Fibroblast of skin of left biceps (primary cell): ENCODE data around the gene UNC93A.
"Not testable (repeated sequence)": the region's sequence is repeated elsewhere in the genome, so short reads cannot be mapped to it uniquely, and the experiment has no call there.

ENCODE experiments used
- DNase-seq, 2 experiments: peaks; one replicate each; pipeline ENCODE4 v3.0.0-alpha.2; 2013; ENCODE audit warnings: low read depth in 2 of 2

The UNC93A gene

DNA sequence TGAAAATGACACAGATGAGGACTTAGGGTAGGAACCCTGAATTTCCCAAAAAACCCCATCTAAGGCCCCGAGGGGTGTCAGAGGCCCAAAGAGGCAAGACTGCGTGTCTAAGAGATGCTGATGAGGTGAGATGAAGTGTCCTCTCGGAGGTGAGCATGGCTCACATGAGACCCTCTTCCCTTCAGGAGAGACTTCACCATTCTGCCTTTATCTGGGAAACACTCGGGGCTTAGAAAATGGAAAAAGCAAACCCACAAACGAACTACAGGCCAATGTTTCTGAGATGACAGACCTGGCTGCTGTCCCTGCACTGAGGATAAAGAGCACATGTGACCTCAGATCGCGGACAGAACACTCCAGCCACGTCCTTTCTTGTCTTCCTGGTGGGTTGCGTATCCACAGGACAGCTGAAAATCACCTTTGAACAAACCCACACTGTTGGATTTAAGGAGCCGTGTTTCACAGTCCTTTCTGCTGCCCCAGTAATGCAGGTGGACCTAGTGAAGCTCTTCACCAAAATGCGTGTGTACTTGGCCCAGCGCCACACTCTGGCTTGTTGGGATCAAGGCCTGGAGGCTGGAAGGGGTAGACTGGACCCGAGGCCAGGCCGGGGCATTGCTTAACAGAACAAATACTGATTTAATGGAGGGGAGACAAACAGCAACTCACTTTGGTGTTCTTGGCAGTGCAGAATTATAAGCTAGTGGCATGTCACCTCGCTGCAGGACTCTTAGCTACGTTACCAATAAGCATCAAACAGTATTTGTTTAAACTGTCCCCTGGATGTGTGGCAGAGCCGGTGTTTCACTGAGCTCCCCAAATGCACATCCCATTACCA, 18.5 kb downstream of the UNC93A start:
- DNase-seq, result not testable (repeated sequence)

DNA sequence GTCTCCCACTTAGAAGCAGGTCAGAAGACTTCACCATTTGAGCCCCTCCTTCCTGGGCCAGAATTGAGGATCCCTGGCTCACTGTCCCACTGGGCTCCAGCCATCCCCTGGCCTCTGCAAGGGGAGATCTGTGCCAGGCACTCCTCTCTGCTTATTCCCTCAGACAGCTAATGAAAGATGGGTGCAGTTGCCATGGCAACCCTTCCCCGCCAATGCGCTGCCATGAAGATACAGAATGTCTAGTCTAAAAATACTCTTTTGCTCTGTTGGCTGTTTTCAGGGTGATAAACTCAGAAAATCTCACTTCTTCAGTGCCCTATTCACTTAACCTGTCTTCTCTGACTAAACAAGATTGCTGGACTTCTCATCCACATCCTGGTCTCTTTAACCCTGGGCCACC, 20.2 kb downstream of the UNC93A start:
- DNase-seq, result no peak

DNA sequence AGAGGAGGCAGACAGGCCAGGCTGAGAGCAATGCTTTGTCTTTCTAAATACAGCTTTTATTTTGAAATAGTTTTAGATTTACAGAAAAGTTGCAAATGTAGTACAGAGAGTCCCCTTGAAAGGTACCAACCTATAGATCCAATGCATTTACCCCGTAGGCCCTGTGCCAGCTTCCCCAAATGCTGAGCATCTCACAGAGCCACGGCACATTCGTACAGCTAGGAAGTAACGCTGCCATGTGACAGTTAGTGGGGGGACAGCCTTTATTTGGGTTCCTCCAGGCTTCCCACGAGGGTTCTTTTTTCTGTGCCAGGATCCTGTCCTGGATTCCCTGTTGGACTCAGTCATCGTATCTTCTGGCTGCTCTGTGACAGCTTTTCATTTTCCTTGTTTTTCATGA, 20.6 kb downstream of the UNC93A start:
- DNase-seq, result not testable (repeated sequence)

DNA sequence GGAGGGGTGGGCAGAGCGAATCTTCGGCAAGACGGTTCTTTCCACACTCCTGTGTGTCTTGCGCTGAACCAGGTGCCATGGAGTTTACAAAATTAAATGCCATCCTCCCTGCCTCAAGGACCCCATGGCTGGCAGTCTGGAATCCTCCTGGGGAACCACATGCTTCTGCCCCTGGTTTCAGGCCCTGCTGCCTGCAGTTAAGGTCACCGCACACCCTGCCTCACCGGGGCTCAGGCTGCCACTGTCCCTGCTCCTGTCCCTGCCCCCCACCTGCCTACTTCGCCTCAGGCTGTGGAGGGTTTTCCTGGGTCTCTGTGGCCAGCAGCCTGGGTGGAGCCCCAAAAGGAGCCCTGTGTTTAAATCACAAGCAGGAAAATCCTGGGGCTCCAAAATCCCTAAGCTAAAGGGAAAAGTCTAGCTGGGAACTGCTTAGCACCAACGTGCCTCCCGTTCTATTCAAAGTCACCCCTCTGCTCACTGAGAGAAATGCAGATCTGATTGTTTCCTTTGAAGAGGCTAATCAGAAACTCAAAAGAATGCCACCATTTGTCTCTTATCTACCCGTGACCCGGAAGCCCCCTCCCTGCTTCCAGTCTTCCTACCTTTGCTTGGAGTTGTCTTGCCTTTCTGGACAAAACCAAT, 23.2 kb downstream of the UNC93A start:
- no peak for DNase-seq

DNA sequence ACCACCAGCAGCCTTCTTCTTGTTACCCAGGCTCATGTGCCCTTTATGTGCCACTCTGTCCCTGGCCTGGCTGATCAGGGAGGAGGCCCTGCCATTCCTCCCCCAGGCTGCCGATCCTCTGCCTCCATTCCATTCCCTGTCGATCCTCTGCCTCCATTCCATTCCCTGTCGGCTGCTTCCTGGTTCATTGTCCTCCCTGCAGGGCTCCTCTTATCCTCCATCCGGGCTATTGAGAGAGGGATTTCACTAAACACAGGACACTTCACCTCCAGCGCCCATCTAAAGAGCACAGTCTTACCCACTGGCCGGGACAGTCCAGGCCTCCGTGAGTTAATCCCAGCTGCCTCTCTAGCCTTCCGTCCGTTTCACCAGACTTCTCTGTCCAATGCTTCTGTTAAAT, 26.1 kb downstream of the UNC93A start:
- DNase-seq, result no peak

DNA sequence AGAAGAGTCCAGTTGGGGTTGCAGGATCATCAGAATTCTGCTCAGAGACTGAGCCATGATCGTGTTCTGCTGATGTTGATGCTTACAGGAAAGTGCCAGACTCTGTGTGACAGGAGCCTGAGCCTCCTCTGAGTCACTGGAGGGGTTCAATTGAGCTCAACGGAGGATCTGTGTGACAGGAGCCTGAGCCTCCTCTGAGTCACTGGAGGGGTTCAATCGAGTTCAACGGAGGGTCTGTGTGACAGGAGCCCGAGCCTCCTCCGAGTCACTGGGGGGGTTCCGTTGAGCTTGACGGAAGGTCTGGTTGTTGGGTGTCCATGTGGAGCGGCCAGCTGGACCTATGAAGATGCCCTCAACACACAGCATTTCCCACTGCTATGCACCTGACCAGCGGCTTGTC, 27.2 kb downstream of the UNC93A start:
- not testable (repeated sequence) for DNase-seq

DNA sequence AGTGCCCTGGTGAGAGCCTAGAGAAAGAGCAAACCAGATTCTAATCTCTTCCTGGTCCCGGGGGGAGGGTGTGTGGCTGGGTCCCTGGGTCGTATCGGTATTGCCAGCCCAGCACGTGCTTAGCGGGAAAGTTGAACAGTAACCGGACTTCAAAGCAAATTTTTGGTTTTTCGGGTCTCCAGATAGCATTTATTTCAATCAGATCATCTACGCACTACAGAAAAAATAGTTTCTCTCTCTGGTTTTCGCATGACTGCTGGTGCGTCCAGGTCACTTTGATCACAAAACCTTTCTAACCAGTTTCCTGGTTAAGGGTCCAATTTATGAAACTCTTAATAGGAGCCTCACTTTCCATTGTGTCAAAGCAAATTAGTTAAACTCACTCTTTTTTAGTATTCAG, 27.7 kb downstream of the UNC93A start:
- not testable (repeated sequence) for DNase-seq

DNA sequence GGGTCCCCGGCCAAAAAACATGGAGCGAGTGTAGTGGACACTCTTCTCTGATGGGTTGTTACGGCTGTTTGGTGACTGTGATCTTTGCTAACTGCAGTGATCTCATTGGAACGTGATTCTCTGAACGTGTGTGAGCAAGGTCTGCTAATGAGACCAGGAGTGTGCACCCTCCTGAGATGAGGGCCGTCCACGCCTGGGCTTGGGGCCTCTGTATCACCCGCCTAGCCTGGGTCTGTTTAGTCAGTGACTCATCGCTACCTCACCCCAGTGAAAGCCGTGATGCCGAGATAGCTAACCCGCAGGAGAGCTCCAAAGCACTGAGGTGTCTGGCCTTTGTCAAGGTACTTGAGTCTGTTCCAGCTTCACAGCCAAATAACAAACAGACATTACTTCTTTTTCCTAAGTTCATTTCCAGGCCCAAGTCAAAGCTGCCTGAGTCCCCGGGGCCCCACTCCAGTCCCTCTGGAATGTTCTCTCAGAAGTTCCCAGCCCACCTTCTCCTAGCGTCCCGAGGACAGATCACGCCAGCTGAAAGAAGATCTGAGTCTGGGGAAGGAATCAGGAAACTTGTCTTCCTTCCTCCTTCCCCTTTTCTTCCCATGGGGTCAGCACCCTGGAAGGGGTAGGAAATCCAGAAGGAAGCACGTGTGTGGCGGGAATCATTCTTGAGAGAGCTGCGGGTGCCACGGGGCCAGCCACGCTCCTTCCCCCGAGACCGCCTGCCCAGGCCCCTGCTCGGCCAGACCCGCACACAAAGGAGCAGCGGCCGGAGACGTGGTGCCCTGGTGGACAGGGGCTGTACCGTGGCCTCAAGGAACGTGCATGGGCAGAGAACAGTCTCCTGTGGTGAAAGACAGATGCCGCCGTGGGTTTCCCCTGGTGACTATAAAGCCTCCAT, 29.0 kb downstream of the UNC93A start:
- DNase-seq, result not testable (repeated sequence)

DNA sequence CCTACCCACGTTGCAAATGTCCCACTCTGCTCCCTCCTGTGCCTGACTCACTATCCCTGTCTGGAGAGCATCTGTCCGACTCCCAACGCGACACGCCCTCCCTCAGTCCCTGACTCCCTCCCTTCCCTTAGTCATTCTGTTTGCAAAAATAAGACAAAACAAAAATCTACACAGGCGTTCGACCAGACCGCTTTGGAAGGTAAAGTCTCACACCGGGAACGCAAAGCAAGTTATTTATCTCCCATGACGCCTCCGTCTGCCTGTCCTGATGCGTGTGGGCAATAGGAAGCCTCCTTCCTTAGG, 29.6 kb downstream of the UNC93A start:
- not testable (repeated sequence) for DNase-seq

DNA sequence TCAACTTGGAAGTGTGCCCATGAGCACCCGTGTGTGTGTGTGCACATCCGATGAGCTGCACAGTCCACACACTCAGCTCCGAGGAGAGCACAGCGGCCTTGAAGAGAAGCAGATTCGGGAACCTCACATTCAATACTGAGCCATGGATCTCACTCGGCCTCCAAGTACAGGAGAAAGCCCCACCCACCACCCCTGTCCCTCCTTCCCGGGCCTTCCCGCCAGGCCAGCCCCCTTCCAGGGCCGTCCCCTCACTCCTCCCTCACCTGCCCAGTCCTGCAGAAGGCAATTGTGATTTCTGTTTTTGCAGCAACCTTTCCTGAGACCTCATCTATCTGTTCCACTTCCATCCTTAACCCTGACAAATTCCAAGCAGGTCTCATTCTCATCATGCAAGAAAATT, 30.1 kb downstream of the UNC93A start:
- DNase-seq, result not testable (repeated sequence)

DNA sequence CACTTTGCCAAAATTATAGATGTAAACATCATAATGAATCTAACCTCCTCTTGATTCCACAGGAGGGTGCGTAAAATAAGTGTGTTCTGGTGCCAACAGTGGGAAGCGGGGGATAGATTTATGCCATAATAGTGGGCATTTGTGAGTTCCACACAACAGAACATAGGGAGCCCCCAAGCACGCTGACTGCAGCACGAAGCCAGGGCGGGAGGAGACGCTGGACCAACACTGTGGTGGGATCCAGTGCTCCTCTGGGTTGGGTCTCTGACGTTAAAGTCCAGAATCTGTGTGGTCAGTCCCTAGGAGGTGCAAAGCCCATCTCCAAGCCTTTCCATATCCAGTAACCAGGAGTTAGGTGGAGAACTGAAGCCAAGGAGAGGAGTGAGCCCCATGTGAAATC, 32.0 kb downstream of the UNC93A start:
- DNase-seq, result no peak

DNA sequence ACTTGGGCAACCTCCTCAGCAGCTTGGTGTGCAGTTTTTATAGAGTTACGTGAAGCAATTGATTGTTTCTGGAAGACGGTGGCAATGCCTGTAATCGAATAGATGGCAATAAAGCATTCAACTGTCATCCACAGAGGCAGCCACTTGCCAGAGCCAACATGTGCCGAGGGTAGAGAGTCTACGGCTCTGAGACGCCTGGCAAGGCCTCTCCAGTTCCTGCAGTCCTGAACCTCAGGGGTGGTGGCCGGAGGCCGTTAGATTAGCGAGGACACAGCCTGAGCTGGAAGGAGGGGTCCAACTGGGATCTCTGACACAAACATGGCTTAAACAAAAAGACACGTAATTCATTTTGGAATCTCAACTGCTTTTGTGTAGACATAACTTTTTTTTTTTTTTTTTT, 33.0 kb downstream of the UNC93A start:
- DNase-seq, result no peak

DNA sequence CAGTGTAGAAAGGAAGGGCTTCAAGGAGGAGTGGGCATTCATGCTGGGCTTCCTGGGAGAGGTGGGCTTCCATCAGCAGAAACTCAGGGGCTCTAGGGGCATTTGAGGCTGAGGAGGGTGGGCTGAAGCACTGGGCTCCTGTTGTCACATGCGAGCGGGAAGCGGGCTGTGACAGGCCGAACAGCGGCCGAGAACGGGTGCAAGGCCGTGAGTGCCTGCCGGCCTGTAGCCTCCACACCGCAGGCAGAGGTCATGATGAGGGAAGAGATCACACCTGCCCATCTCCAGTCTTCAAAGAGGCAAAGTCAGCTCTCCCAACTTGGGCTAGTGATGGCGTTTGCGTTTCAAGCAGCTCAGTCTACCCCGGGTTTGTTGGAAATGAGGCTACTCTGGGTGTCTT, 34.7 kb downstream of the UNC93A start:
- DNase-seq, result no peak

DNA sequence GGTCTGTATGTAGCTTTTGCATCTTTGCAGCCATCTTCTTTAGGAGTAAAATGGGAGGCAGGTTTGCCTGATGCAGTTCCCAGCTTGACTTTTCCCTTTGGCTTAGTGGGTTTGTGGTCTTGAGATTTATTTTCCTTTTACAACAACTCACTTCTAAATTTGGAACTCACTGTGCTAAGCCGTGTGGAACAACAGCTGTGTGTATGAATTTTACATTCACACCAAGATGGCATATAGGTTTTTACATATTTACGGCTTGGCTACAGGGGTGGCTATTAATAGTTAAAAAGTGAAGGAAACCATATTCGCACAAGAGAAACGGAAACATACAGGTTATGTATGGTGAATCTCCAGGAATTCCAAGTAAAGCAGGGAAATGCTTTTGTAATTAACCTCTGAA, 36.3 kb downstream of the UNC93A start:
- no peak for DNase-seq

DNA sequence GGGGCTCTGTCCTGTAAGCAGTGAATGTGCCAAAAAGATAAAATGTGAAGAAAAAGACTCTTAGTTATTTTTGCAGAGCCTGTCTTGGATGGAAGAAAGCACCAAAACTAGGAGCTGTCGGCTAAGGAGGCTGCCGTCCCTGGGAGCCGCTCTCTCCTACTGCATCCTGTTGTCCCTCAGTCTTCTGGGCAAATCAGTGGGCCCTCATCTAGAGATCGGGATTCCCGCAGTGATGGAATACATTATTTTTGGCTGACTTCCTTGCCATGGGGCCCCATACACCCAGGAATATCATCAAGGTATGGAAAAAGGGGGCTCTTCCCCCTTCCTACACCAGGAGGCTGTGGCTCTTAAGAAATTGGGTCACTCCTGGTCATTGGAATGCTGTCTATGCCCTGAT, 37.0 kb downstream of the UNC93A start:
- no peak for DNase-seq

DNA sequence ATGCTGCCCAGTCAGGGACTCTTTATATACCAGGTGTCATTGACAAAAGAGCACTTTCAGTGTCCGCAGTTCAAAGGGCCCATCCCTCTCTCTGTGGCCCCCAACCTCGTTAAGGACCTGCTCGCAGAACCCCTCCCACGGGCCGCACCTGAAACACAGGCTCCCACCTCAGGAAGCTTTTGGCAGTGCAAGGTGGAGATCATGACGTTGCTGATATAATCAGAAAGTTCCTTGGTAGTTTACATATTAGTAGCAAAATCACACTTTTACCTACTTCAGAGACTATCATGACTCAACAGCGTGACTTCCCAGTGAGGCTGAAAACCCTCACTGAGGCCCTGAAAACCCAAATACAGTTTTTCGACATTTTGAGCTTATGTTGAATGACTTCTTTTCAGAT, 37.9 kb downstream of the UNC93A start:
- no peak for DNase-seq

DNA sequence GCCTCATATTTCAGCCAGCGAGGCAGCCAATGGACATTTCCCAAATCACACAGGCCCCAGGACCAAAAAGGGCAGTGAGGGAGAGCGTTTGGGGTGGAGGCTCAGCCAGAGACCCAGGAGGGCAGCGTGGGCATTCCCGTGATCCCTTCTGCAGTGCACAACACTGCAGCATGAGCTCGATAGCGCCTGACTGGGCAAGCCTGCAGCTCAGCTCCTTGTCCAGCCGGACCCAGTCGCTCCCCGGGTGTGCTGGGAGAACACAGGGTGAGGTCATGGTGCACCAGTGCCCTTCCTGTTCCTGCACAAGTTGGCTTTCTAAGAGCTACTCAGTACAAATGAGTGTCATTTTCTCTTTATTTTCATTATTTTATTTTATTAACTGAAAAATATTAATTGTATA, 39.6 kb downstream of the UNC93A start:
- DNase-seq, result no peak

DNA sequence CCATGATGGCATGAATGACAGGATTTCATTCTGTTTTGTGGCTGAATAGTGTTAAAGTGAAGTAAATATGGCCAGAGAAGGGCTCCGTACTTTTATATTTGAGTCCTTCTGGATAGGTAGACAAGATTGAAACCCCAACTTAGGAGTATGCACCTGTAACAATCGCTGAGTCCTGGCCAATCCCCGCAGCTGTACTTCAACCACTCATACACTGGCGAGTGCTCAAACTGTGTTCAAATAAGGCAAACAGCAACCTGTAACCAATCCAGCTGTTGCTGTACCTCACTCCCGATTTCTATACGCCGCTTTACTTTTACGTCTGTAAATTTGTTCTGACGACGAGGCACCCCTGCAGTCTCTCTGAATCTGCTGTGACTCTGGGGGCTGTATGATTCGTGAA, 40.5 kb downstream of the UNC93A start:
- DNase-seq, result no peak

DNA sequence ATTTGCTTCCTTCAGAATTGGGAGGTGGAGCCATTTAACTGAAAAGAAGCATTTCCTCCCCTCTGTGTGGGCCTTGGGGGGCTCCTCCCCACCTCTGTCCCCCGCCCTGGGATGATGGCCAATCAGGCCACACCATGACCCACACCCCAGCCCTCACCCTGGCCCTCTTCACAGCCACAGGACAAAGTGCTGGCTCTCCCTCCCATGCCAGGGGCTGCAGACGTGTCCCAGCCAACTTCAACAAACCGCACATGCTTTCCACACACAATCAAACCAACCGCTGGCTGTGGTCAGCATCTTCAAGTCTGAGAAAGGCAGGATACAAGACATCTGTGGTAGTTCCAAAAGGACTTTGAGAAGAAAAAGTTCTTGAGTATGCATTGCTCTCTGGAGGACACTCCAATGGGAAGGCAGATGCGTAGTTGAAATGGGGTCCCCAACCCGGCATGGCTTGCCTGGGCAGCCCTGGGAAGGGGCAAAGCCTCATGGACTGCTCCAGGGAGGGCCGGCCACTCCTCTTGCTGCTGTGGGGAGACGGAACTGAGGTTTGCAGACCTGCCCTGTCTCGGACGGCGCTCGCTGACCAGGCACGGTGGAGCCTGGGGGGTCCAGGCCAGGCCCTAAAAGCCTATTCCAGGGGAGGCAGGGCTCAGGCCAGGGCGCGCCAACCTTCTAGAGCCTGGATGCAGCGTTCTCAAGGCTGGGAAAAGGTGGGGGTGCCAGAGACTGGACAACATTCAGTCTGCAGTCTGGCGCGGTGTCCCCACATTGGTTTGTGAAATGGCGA, 45.9 kb downstream of the UNC93A start:
- DNase-seq, result no peak

DNA sequence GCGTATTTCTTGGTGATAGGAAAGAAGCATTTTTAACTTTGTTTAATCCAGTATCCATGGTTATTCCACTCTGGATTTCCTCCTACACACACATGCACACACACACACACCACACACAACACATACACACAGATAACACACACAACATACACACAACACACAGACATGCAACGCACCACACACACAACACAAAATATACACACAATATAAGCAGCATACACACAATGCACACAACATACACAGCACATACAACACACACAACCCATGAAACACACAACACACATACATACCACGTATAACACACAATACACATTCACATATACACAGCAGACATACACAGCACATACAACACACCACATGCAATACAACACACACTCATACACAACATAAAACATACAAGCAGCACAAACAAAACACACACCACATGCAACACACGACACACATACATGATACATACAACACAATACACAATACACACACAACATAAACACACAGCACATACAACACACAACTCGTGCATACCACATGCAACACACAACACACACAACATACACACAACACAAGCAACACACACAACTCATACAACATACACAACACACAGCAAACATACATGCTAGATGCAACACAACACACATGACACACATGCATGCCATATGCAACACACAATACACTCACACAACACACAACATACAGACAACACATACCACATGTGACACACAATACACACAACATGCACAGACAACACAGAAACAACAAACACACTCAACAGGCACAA, 46.7 kb downstream of the UNC93A start:
- no peak for DNase-seq

DNA sequence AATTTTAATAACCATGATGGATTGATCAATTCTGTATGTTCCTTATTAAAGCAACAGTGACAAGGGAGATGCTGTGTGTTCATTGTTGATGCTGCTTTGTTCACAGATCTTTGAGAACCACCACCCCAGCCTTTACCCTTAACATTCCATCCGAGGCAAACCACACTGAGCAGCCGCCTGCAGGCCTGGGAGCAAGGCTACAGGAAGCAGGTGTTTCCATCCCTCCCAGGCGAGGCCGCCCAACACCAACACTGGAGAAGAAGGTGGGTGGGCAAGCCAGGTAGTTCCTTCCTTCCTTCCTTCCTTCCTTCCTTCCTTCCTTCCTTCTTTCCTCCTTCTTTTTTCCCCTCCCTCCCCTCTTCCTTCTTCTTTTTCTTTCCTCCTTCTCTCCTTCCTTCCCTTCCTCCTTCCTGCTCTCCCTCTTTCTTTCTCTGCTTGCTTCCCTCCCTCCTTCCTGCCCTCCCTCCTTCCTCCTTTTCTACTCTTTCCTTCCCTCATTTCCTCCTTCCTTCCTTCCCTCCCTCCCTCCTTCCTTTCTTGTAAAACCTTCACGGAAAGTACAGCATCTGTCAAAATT, 47.5 kb downstream of the UNC93A start:
- no peak for DNase-seq
